ENCODE data around the gene TMEM171.

- no peak for TF ChIP-seq CTCF (IDR thresholded peaks at IDR 0.05)
- no peak for TF ChIP-seq POLR2A (IDR thresholded peaks at IDR 0.05)
Observed at GRCh38 chr5:73149540-73149939, 29.2 kb downstream of the TMEM171 start.
